Spleen (tissue), 11 donors: ENCODE measurements around the gene ST8SIA4. TPM values are rescaled to one million over a fixed set of nuclear protein-coding genes. Genes with fewer than 3 reads are reported as not detected.
A peak's percentile ranks its signal among the peaks of the same experiment; 100 is the strongest.

Experiments used
- DNase-seq: peaks from one replicate; pipeline ENCODE4 v3.0.0-alpha.2; 2020
- H3K27ac ChIP-seq, 8 donors: fragments of 200-600 bp; sonication (generic) in 7 of 8; 1 replicate in 4 of 8; 2 replicates in 4 of 8; pipeline versions ENCODE4 v1.5.0 to v1.8.0; 2016 to 2021; ENCODE audit warnings: inconsistent platforms in 4 of 8, mild to moderate bottlenecking in 4 of 8, moderate library complexity in 1 of 8
- H3K27me3 ChIP-seq, 7 donors: fragments of 200-600 bp; sonication (generic) in 6 of 7; replicated peaks in 1 of 7; 1 replicate in 4 of 7; 2 replicates in 3 of 7; pipeline versions ENCODE4 v1.5.0 to v1.8.0; 2016 to 2021; ENCODE audit warnings: inconsistent platforms in 3 of 7, mild to moderate bottlenecking in 1 of 7
- H3K36me3 ChIP-seq, 6 donors: fragments of 200-600 bp; sonication (generic) in 5 of 6; 1 replicate in 4 of 6; 2 replicates in 2 of 6; pipeline versions ENCODE4 v1.5.0 to v1.8.0; 2016 to 2021; ENCODE audit warnings: inconsistent platforms in 2 of 6
- H3K4me1 ChIP-seq, 6 donors: fragments of 200-600 bp; sonication (generic) in 5 of 6; 1 replicate in 3 of 6; 2 replicates in 3 of 6; pipeline versions ENCODE4 v1.5.0 to v1.8.0; 2016 to 2021; ENCODE audit warnings: inconsistent platforms in 3 of 6
- H3K4me3 ChIP-seq, 8 donors: fragments of 200-600 bp; sonication (generic) in 7 of 8; 1 replicate in 4 of 8; 2 replicates in 4 of 8; pipeline versions ENCODE4 v1.5.0 to v1.8.0; 2016 to 2021; ENCODE audit warnings: inconsistent platforms in 4 of 8, mild to moderate bottlenecking in 4 of 8, moderate library complexity in 2 of 8
- H3K9me3 ChIP-seq, 8 donors: fragments of 200-600 bp; sonication (generic) in 7 of 8; 1 replicate in 4 of 8; 2 replicates in 4 of 8; pipeline versions ENCODE4 v1.5.0 to v1.8.0; 2016 to 2021; ENCODE audit warnings: inconsistent platforms in 4 of 8
- POLR2A ChIP-seq, 3 donors: fragments of 450-650 bp; IDR thresholded peaks; one replicate each; pipeline ENCODE4 v1.5.1; 2017; ENCODE audit warnings: antibody characterized with exemption in 3 of 3, mild to moderate bottlenecking in 1 of 3
- POLR2AphosphoS5 ChIP-seq, 3 donors: sonication (generic); formaldehyde crosslinking; IDR thresholded peaks; one replicate each; pipeline ENCODE4 v1.5.1; 2017; ENCODE audit warnings: antibody characterized with exemption in 3 of 3
- WGBS, 5 donors: extraction: QIAGEN DNeasy Blood & Tissue Kit in 3 of 5; methylation state at CpG; one replicate each; pipeline versions ENCODE4 v1.1.5 to v1.1.7; 2013 to 2018; 5-methylcytosine and 5-hydroxymethylcytosine counted together
- intact Hi-C: fragments of 100-400 bp; cut with DNase I; formaldehyde crosslinking; loops from one replicate; pipeline ENCODE4 v1.15.0; 2023; ENCODE audit warnings: low total_unique reads
- polyA plus RNA-seq, 3 donors: library from polyadenylated mRNA; stranded (reverse); fragments of 200-250 nt; gene quantifications; one replicate each; pipeline ENCODE4 v1.2.1, GENCODE V29; 2013
- total RNA-seq, 7 donors: library from RNA; depleted of rRNA in 3 of 7; stranded (reverse); fragments of >200 nt in 3 of 7; fragmentation: NEBNext Ultra II Directional in 4 of 7; extraction: Animal tissue kit (Norgen Biotek cat#: 25700) in 4 of 7; gene quantifications; one replicate each; pipeline versions ENCODE4 v1.1.0 to v1.2.1, GENCODE V29; 2016 to 2021
- TF ChIP-seq, protein P1 (sequence below), 11 experiments: fragments of 200-600 bp in 7 of 11; fragments of 450-650 bp in 4 of 11; sonication (generic) in 4 of 11; IDR thresholded peaks in 8 of 11; conservative IDR thresholded peaks in 3 of 11; 1 replicate in 7 of 11; 2 replicates in 4 of 11; pipeline versions ENCODE4 v1.4.0 to v1.8.0; 2016 to 2021; ENCODE audit warnings: antibody characterized with exemption in 11 of 11, inconsistent platforms in 4 of 11, mild to moderate bottlenecking in 1 of 11
- donor health status: healthy with polysubstance abuse.
- donor health status: DM: no; HTN: no; CAD: no; lungs with moderate emphysema.
- donor health status: DM: no; HTN: no; CAD: no.
- donor health status: Bipolar disorder and iron deficiency.
- donor health status: healthy.
- donor health status: DM: no; HTN: no; CAD: no.
- donor health status: DM: yes; HTN: yes; CAD: no.

Gene ST8SIA4
- total and polyA plus RNA-seq, 10 donors: 6.5 to 56.1 (median 39.7) TPM

GRCh38 chr5:100852051-100852450, 51.0 kb downstream of the ST8SIA4 start:
- DNase-seq: no peak
- 88 to 92% (median 90%) methylated on average over 8 of the region's 8 CpGs for WGBS, 5 donors
- Histone ChIP-seq H3K27me3 (no peaks in the 10 kb centered on the region), H3K4me3 (no peak overlapping the region), H3K36me3 (peaks cover 0 to 21% (median 0%) of the 10 kb centered on the region in 6 donors), H3K9me3 (no peaks in the 10 kb centered on the region), H3K4me1 (peaks cover 26 to 66% (median 53%) of the 10 kb centered on the region in 6 donors), H3K27ac (peak overlapping the region; percentile 22 to 82 (median 72))
- TF ChIP-seq POLR2AphosphoS5 (IDR thresholded peaks at IDR 0.05): no peak
- no peak for TF ChIP-seq POLR2A (IDR thresholded peaks at IDR 0.05)
- TF ChIP-seq, protein P1, sequence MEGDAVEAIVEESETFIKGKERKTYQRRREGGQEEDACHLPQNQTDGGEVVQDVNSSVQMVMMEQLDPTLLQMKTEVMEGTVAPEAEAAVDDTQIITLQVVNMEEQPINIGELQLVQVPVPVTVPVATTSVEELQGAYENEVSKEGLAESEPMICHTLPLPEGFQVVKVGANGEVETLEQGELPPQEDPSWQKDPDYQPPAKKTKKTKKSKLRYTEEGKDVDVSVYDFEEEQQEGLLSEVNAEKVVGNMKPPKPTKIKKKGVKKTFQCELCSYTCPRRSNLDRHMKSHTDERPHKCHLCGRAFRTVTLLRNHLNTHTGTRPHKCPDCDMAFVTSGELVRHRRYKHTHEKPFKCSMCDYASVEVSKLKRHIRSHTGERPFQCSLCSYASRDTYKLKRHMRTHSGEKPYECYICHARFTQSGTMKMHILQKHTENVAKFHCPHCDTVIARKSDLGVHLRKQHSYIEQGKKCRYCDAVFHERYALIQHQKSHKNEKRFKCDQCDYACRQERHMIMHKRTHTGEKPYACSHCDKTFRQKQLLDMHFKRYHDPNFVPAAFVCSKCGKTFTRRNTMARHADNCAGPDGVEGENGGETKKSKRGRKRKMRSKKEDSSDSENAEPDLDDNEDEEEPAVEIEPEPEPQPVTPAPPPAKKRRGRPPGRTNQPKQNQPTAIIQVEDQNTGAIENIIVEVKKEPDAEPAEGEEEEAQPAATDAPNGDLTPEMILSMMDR (IDR thresholded peaks at IDR 0.05 in 8 of 11, conservative IDR thresholded peaks at IDR 0.05 in 3 of 11): no peak
- intact Hi-C loops: no loop called here

- Histone ChIP-seq H3K36me3 (peaks cover 0 to 13% (median 0%) of the 10 kb centered on the region in 6 donors), H3K27ac (peak overlapping the region; percentile 27 to 84 (median 75)), H3K4me1 (peaks cover 4 to 52% (median 32%) of the 10 kb centered on the region in 6 donors), H3K4me3 (no peak overlapping the region), H3K27me3 (no peaks in the 10 kb centered on the region), H3K9me3 (no peaks in the 10 kb centered on the region)
- no peak for DNase-seq
- 22 to 30% (median 25%) methylated on average over 4 of the region's 4 CpGs for WGBS, 5 donors
- intact Hi-C loops: loop anchor here (10.0 kb wide), 1 partner anchor 58 kb away; the partner anchor contains the start of gene ST8SIA4
- TF ChIP-seq, protein P1 (IDR thresholded peaks at IDR 0.05 in 8 of 11, conservative IDR thresholded peaks at IDR 0.05 in 3 of 11): no peak
- no peak for TF ChIP-seq POLR2AphosphoS5 (IDR thresholded peaks at IDR 0.05)
- TF ChIP-seq POLR2A (IDR thresholded peaks at IDR 0.05): no peak
Measured at GRCh38 chr5:100846772-100847171, 56.3 kb downstream of the ST8SIA4 start.

- H3K27me3 ChIP-seq: no peaks in the 10 kb centered on the region
- peak overlapping the region in 1 of 8 donors; percentile 44 for H3K4me3 ChIP-seq
- no peaks in the 10 kb centered on the region for H3K9me3 ChIP-seq
- DNase-seq: no peak
- H3K36me3 ChIP-seq: peaks cover 0 to 3% (median 0%) of the 10 kb centered on the region in 6 donors
- peak overlapping the region in 7 of 8 donors; percentile 64 to 76 (median 68) for H3K27ac ChIP-seq
- TF ChIP-seq, protein P1 (IDR thresholded peaks at IDR 0.05 in 8 of 11, conservative IDR thresholded peaks at IDR 0.05 in 3 of 11): no peak
- no peak for TF ChIP-seq POLR2A (IDR thresholded peaks at IDR 0.05)
- TF ChIP-seq POLR2AphosphoS5 (IDR thresholded peaks at IDR 0.05): no peak
- intact Hi-C loops: loop anchor here (10.0 kb wide), 1 partner anchor 63 kb away; the partner anchor contains the start of gene ST8SIA4
- 35 to 65% (median 41%) methylated on average over 2 of the region's 2 CpGs for WGBS, 5 donors
- H3K4me1 ChIP-seq: peaks cover 29 to 86% (median 66%) of the 10 kb centered on the region in 6 donors
Measured at GRCh38 chr5:100842080-100842479, 61.0 kb downstream of the ST8SIA4 start.

- H3K4me3 ChIP-seq: peak overlapping the region in 2 of 8 donors; percentile 16 to 44
- peaks cover 0 to 3% (median 0%) of the 10 kb centered on the region in 6 donors for H3K36me3 ChIP-seq
- 59 to 78% (median 65%) methylated on average over 4 of the region's 4 CpGs for WGBS, 5 donors
- intact Hi-C loops: loop anchor here (10.0 kb wide), 1 partner anchor 63 kb away; the partner anchor contains the start of gene ST8SIA4
- no peaks in the 10 kb centered on the region for H3K27me3 ChIP-seq
- peaks cover 29 to 82% (median 63%) of the 10 kb centered on the region in 6 donors for H3K4me1 ChIP-seq
- H3K27ac ChIP-seq: peak overlapping the region; percentile 29 to 76 (median 68)
- H3K9me3 ChIP-seq: no peaks in the 10 kb centered on the region
- no peak for DNase-seq
- TF ChIP-seq, protein P1 (IDR thresholded peaks at IDR 0.05 in 8 of 11, conservative IDR thresholded peaks at IDR 0.05 in 3 of 11): no peak
- TF ChIP-seq POLR2AphosphoS5 (IDR thresholded peaks at IDR 0.05): no peak
- no peak for TF ChIP-seq POLR2A (IDR thresholded peaks at IDR 0.05)
Measured at GRCh38 chr5:100841358-100842076, 61.6 kb downstream of the ST8SIA4 start.
